ENCODE data around the gene PLS1.

PLS1 gene

GRCh38 chr3:142644502-142644901 lies 48.3 kb downstream of the PLS1 start:
- TF ChIP-seq, protein P1, sequence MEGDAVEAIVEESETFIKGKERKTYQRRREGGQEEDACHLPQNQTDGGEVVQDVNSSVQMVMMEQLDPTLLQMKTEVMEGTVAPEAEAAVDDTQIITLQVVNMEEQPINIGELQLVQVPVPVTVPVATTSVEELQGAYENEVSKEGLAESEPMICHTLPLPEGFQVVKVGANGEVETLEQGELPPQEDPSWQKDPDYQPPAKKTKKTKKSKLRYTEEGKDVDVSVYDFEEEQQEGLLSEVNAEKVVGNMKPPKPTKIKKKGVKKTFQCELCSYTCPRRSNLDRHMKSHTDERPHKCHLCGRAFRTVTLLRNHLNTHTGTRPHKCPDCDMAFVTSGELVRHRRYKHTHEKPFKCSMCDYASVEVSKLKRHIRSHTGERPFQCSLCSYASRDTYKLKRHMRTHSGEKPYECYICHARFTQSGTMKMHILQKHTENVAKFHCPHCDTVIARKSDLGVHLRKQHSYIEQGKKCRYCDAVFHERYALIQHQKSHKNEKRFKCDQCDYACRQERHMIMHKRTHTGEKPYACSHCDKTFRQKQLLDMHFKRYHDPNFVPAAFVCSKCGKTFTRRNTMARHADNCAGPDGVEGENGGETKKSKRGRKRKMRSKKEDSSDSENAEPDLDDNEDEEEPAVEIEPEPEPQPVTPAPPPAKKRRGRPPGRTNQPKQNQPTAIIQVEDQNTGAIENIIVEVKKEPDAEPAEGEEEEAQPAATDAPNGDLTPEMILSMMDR (IDR thresholded peaks at IDR 0.05; ENCODE audit: low read depth, low read length): no peak
- no peak overlapping the region for H3K4me3 ChIP-seq (ENCODE audit: low read depth, low read length)

- TF ChIP-seq, protein P1 (IDR thresholded peaks at IDR 0.05; ENCODE audit: low read depth, low read length): no peak
- no peak overlapping the region for H3K4me3 ChIP-seq (ENCODE audit: low read depth, low read length)
These were observed 49.1 kb downstream of the PLS1 start for GRCh38 chr3:142645236-142645793.

DNA sequence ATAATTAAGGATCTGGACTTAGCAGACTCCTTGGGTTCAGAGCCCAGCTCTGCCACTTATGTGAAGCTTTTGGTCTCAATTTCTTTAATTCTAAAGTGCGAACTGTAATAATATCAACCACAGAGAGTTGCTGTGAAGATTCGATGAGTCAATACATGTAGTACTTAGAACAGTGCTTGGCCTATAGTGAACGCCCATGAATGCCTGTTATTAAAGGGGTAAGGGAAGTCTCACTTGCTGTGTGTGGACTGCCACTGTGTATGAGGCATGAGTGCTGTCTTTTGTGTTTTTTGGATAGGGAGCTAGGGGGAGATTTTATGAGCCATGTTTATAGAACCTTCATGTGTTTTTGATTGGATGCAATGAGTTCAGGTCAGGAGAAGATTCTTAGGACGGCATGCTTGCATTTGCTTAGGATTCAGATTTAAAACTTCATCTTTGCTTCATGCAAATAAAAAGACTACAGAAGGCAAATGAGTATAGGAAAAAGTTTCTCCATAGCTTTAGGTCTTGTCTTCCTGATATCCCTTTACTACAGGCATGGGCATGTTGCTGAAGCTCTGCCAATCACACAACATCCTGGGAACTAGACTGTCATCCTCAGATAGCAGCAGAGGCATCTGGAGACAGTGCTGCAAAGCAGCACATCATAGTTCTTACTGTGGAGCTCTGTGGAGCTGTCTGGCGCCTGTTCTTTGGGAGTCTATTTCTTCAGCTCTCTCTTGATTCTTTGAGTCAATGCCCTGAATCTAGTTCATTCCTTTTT lies 50.0 kb downstream of the PLS1 start:
- H3K4me3 ChIP-seq (ENCODE audit: low read depth, low read length): no peak overlapping the region
- TF ChIP-seq, protein P1 (IDR thresholded peaks at IDR 0.05; ENCODE audit: low read depth, low read length): no peak

DNA sequence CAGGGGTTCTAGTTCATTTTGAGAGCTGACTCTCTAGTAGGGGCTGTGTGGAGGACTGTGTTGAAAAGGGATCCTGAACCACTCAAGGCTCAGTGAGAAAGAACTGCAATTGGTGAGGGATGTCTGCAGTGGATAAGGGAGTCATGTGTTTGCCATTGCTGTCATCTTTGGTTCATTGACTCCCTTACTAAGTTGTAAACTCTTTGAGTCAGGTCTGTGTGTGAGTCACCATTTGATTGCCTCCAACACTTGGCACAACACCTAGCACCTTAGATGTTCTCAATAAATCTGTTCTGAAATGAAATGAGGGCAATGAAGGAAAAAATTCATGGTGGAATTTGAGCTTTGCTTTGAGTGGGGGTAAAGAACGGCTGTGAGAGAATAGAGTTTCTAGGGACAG lies 51.7 kb downstream of the PLS1 start:
- no peak overlapping the region for H3K4me3 ChIP-seq (ENCODE audit: low read depth, low read length)
- TF ChIP-seq, protein P1 (IDR thresholded peaks at IDR 0.05; ENCODE audit: low read depth, low read length): no peak

- TF ChIP-seq, protein P1 (IDR thresholded peaks at IDR 0.05; ENCODE audit: low read depth, low read length): no peak
- no peak overlapping the region for H3K4me3 ChIP-seq (ENCODE audit: low read depth, low read length)
These were observed 52.8 kb downstream of the PLS1 start for GRCh38 chr3:142648950-142649349.

- TF ChIP-seq, protein P1 (IDR thresholded peaks at IDR 0.05; ENCODE audit: low read depth, low read length): no peak
- H3K4me3 ChIP-seq (ENCODE audit: low read depth, low read length): no peak overlapping the region
These were observed 54.0 kb downstream of the PLS1 start for GRCh38 chr3:142650001-142650693.

GRCh38 chr3:142651711-142652110 lies 55.5 kb downstream of the PLS1 start:
- H3K4me3 ChIP-seq (ENCODE audit: low read depth, low read length): no peak overlapping the region
- TF ChIP-seq, protein P1 (IDR thresholded peaks at IDR 0.05; ENCODE audit: low read depth, low read length): no peak

Measured in WI38 (cell line).